CD4-positive, alpha-beta memory T cell (primary cell): ENCODE data around the gene SIGLEC11. TPM values are rescaled to one million over a fixed set of nuclear protein-coding genes. Genes with fewer than 3 reads are reported as not detected.
"Not testable (repeated sequence)": the region's sequence is repeated elsewhere in the genome, so short reads cannot be mapped to it uniquely, and the experiment has no call there.

Experiments
- CTCF ChIA-PET: fragments of 350-600 bp; sonication (Branson Sonifier 250); formaldehyde crosslinking; loops from one replicate; lab custom pipeline; 2021; ENCODE audit warnings: inconsistent platforms; ENCODE audit not compliant: partially characterized antibody; lab: Charles Lee
- POLR2A ChIA-PET: fragments of 350-600 bp; sonication (Branson Sonifier 250); formaldehyde crosslinking; loops from one replicate; lab custom pipeline; 2021; ENCODE audit not compliant: partially characterized antibody; lab: Charles Lee
- DNase-seq, 5 donors: peaks; one replicate each; pipeline versions ENCODE4 v3.0.0 to v3.0.0-alpha.2; 2020 to 2022; ENCODE audit warnings: mixed read lengths in 1 of 5
- H3K27ac ChIP-seq: one replicate; pipeline ENCODE4 v1.7.0; 2013; ENCODE audit warnings: low read depth, low read length
- H3K27me3 ChIP-seq: 2 replicates; pipeline ENCODE4 v1.7.0; 2013; ENCODE audit warnings: mild to moderate bottlenecking, low read length, moderate library complexity; ENCODE audit not compliant: insufficient read depth
- H3K36me3 ChIP-seq: 2 replicates; pipeline ENCODE4 v1.7.0; 2013; ENCODE audit warnings: mild to moderate bottlenecking, low read length, moderate library complexity; ENCODE audit not compliant: insufficient read depth
- H3K4me1 ChIP-seq: 2 replicates; pipeline ENCODE4 v1.7.0; 2013; ENCODE audit warnings: mild to moderate bottlenecking, low read length, moderate library complexity; ENCODE audit not compliant: insufficient read depth
- H3K4me3 ChIP-seq, 2 donors: one replicate each; pipeline ENCODE4 v1.7.0; 2013; ENCODE audit warnings: low read length in 2 of 2, mild to moderate bottlenecking in 1 of 2
- H3K9me3 ChIP-seq, 2 donors: one replicate each; pipeline ENCODE4 v1.7.0; 2013; ENCODE audit warnings: low read length in 2 of 2, control low read depth in 1 of 2; ENCODE audit not compliant: control insufficient read depth in 1 of 2
- H3K27ac Mint-ChIP-seq, 7 donors: one replicate each; pipeline ENCODE4 v1.8.0; 2020 to 2021; ENCODE audit warnings: mixed read lengths in 7 of 7, mild to moderate bottlenecking in 6 of 7, inconsistent platforms in 3 of 7, moderate library complexity in 3 of 7
- H3K27me3 Mint-ChIP-seq, 2 donors: one replicate each; pipeline ENCODE4 v1.8.0; 2020 to 2021; ENCODE audit warnings: mixed read lengths in 2 of 2
- H3K36me3 Mint-ChIP-seq, 2 donors: one replicate each; pipeline ENCODE4 v1.8.0; 2020 to 2021; ENCODE audit warnings: mixed read lengths in 2 of 2, inconsistent platforms in 1 of 2, mild to moderate bottlenecking in 1 of 2
- H3K4me1 Mint-ChIP-seq, 4 donors: one replicate each; pipeline ENCODE4 v1.8.0; 2020 to 2021; ENCODE audit warnings: mixed read lengths in 4 of 4, mild to moderate bottlenecking in 1 of 4
- H3K4me3 Mint-ChIP-seq, 8 donors: one replicate each; pipeline ENCODE4 v1.8.0; 2020 to 2021; ENCODE audit warnings: mixed read lengths in 8 of 8, mild to moderate bottlenecking in 7 of 8, moderate library complexity in 6 of 8, inconsistent platforms in 3 of 8
- H3K9me3 Mint-ChIP-seq, 8 donors: one replicate each; pipeline ENCODE4 v1.8.0; 2020 to 2021; ENCODE audit warnings: mixed read lengths in 8 of 8, mild to moderate bottlenecking in 5 of 8, inconsistent platforms in 3 of 8, moderate library complexity in 1 of 8
- intact Hi-C: fragments of 100-400 bp; cut with micrococcal nuclease; formaldehyde crosslinking; loops from one replicate; pipeline ENCODE4 v1.15.1; 2023
- polyA plus RNA-seq, 2 donors: library from polyadenylated mRNA; unstranded; fragments of 300-500 nt; fragmentation: Illumina TruSeq; gene quantifications; one replicate each; pipeline ENCODE4 v1.2.3, GENCODE V29; 2021
- total RNA-seq, 2 experiments: library from RNA; stranded (reverse); gene quantifications; one replicate each; pipeline ENCODE4 v1.2.3, GENCODE V29; 2021

Gene SIGLEC11, protein sequence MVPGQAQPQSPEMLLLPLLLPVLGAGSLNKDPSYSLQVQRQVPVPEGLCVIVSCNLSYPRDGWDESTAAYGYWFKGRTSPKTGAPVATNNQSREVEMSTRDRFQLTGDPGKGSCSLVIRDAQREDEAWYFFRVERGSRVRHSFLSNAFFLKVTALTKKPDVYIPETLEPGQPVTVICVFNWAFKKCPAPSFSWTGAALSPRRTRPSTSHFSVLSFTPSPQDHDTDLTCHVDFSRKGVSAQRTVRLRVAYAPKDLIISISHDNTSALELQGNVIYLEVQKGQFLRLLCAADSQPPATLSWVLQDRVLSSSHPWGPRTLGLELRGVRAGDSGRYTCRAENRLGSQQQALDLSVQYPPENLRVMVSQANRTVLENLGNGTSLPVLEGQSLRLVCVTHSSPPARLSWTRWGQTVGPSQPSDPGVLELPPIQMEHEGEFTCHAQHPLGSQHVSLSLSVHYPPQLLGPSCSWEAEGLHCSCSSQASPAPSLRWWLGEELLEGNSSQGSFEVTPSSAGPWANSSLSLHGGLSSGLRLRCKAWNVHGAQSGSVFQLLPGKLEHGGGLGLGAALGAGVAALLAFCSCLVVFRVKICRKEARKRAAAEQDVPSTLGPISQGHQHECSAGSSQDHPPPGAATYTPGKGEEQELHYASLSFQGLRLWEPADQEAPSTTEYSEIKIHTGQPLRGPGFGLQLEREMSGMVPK
- total RNA-seq (not detected), polyA plus RNA-seq (not detected)

DNA sequence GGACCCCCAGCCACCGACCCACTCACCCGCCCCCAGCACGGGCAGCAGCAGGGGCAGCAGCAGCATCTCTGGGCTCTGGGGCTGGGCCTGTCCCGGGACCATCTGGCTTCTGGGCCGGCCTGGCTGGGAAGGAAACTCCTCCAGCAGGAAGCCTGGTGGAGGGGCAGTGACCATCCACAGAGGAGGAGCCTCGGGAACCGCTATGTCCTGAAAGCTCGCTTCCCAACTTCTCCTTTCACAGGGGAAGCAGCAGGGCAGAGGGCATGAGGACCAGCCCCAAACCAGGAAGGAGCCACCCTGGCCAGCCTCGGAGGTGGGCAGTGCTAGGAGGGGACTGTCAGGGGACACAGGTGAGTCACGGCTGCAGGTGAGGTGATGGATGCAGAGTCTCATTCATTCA is at the start of gene SIGLEC11:
Gene SIGLEC11, minus strand, starts transcription at position 193 of the 400 bp plus-strand sequence. Its CDS starts 91 bp downstream, at position 102.
- H3K36me3 Mint-ChIP-seq, H3K27me3 ChIP-seq, CTCF ChIA-PET, POLR2A ChIA-PET, H3K4me3 Mint-ChIP-seq, H3K27ac ChIP-seq, H3K9me3 Mint-ChIP-seq, H3K27me3 Mint-ChIP-seq, H3K4me3 ChIP-seq, H3K4me1 Mint-ChIP-seq, H3K27ac Mint-ChIP-seq, DNase-seq, H3K4me1 ChIP-seq, H3K36me3 ChIP-seq, H3K9me3 ChIP-seq, intact Hi-C loops: not testable (repeated sequence)

DNA sequence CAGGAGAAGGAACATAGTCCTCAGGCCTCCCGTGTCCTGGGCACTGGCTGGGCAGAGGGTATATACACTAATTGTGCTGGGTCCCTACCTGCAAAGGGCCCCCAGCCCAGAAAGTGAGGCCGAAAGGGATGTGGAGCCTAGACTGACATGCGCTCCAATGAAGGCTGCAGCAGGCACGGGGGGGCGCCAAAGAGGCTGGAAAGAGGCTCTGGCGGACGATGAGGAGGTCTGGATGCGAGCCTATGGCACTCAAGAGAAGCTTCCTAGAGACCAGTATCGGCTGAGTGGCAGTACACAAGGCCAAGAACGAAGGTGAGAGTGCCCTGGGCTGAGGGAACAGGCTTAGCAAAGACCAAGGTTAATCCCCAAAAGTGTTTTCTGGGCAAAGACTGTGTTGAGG is 47.6 kb upstream of the SIGLEC11 start:
- H3K27ac ChIP-seq = no peak overlapping the region
- no peaks in the 10 kb centered on the region for H3K27me3 ChIP-seq
- peak overlapping the region in 1 of 7 donors; percentile 36 for H3K27ac Mint-ChIP-seq
- intact Hi-C loops = no loop called here
- no peak overlapping the region for H3K4me3 Mint-ChIP-seq
- no peaks in the 10 kb centered on the region for H3K27me3 Mint-ChIP-seq
- ChIA-PET CTCF (no interaction called here), POLR2A (no interaction called here)
- peaks cover 40 to 68% of the 10 kb centered on the region in 2 donors for H3K36me3 Mint-ChIP-seq
- no peak for DNase-seq
- H3K4me1 Mint-ChIP-seq = peaks cover 7 to 18% (median 11%) of the 10 kb centered on the region in 4 donors
- peaks cover 17% of the 10 kb centered on the region for H3K4me1 ChIP-seq
- H3K36me3 ChIP-seq = peaks cover 49% of the 10 kb centered on the region
- no peaks in the 10 kb centered on the region for H3K9me3 Mint-ChIP-seq
- H3K9me3 ChIP-seq = no peaks in the 10 kb centered on the region
- no peak overlapping the region for H3K4me3 ChIP-seq

DNA sequence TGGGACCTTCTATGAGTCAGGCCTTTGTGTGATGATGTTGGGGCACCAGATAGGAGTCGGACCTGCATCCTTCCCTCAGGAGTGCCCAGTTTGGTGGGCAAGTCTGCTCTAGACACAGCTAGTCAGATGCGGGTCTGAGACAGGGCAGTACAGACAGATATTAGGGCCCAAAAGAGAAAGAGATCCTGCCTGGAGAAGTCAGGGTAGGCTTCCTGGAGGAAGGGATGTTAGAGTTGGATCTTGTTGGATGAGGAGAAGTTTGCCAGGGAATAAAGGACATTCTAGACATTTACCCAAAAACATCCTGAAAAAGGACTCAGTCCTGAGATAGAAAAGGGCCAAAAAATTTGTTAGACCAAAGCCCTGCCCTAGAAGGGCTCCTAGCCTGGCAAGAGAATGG is 47.0 kb upstream of the SIGLEC11 start:
- H3K27ac ChIP-seq = no peak overlapping the region
- peaks cover 49% of the 10 kb centered on the region for H3K36me3 ChIP-seq
- Mint-ChIP-seq H3K27ac (no peak overlapping the region), H3K36me3 (peaks cover 35 to 67% of the 10 kb centered on the region in 2 donors), H3K4me1 (peaks cover 7 to 18% (median 11%) of the 10 kb centered on the region in 4 donors), H3K9me3 (no peaks in the 10 kb centered on the region), H3K27me3 (no peaks in the 10 kb centered on the region), H3K4me3 (no peak overlapping the region)
- H3K4me1 ChIP-seq = peaks cover 17% of the 10 kb centered on the region
- no peaks in the 10 kb centered on the region for H3K27me3 ChIP-seq
- no peak overlapping the region for H3K4me3 ChIP-seq
- ChIA-PET CTCF (no interaction called here), POLR2A (no interaction called here)
- intact Hi-C loops = no loop called here
- no peak for DNase-seq
- H3K9me3 ChIP-seq = no peaks in the 10 kb centered on the region

DNA sequence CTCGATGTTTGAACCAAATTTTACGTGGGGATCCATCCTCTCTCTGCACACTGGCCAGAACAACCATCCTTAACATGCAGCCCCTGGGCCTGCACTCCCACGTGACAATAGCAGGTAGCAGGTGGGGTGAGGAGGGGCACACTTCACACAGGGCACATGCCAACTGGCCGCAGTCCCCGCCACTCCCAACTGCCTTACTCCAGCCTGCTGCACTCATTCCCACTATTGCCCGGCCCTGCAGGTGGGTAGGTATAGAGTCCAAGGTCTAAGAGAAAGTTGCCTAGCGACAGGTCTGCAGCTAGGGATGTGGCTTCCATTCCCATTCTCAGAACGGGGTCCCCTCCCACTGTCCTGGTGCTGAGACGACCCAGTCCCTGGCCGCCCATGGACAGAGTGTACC is 46.2 kb upstream of the SIGLEC11 start:
- H3K36me3 Mint-ChIP-seq = peaks cover 36 to 69% of the 10 kb centered on the region in 2 donors
- intact Hi-C loops = no loop called here
- H3K36me3 ChIP-seq = peaks cover 56% of the 10 kb centered on the region

DNA sequence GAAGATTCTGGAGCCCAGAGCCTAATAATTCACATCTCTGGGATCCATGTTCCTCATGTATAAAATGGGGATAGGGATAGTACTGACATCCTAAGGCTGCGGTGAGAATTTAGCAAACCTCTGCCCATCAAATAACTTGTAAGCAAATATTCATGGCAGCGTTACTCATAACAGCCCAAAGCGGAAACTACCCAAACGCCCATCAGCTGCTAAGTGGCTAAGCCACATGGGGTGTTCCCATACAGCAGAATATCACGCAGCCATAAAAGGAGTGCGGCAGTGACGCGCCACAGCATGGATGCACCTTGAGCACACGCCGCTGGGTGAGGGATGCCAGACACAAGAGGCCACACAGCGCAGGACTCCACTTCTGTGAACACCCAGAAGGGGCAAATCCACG is 44.5 kb upstream of the SIGLEC11 start:
- no peak for DNase-seq
- Histone ChIP-seq H3K9me3 (no peaks in the 10 kb centered on the region), H3K36me3 (peaks cover 70% of the 10 kb centered on the region), H3K27ac (no peak overlapping the region), H3K27me3 (no peaks in the 10 kb centered on the region), H3K4me1 (peaks cover 17% of the 10 kb centered on the region), H3K4me3 (no peak overlapping the region)
- Mint-ChIP-seq H3K27me3 (no peaks in the 10 kb centered on the region), H3K27ac (no peak overlapping the region), H3K4me3 (no peak overlapping the region), H3K9me3 (no peaks in the 10 kb centered on the region), H3K36me3 (peaks cover 42 to 73% of the 10 kb centered on the region in 2 donors), H3K4me1 (peaks cover 7 to 18% (median 11%) of the 10 kb centered on the region in 4 donors)
- intact Hi-C loops = no loop called here
- ChIA-PET POLR2A (no interaction called here), CTCF (no interaction called here)

More for the DNA sequence above, 46.2 kb upstream of the SIGLEC11 start:
- Mint-ChIP-seq H3K9me3 (no peaks in the 10 kb centered on the region), H3K27ac (no peak overlapping the region), H3K4me3 (no peak overlapping the region), H3K27me3 (no peaks in the 10 kb centered on the region), H3K4me1 (peaks cover 7 to 18% (median 11%) of the 10 kb centered on the region in 4 donors)
- Histone ChIP-seq H3K9me3 (no peaks in the 10 kb centered on the region), H3K4me1 (peaks cover 17% of the 10 kb centered on the region), H3K4me3 (no peak overlapping the region), H3K27ac (no peak overlapping the region), H3K27me3 (no peaks in the 10 kb centered on the region)
- no peak for DNase-seq
- ChIA-PET CTCF (no interaction called here), POLR2A (no interaction called here)

DNA sequence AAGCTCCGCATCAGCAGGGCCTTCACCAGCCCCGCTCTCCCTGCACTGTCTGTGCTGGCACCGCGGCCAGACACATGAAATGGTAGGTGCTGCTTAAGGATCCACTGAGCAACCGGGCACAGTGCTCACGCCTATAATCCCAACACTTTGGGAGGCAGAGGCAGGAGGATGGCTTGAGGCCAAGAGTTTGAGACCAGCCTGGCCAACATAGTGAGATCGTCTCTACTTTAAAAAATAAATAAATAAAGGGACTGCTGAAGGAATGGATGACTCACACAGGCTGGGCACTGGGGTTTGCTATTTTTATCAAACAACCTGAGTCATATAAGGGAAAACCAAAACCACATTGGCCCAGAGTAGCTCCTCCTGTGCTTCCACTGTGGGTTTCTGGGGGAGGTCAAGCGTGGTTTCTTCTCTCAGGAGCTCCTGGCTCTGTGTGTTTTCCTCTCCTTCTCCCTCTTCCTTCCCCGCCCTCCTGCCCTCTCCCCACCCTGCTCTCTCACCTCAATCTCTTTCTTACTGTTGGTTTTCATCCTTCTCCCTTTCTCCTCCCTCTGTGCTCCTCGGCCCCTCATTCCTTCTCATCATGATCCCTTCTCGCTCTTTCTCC is 42.9 kb upstream of the SIGLEC11 start:
- H3K9me3 Mint-ChIP-seq = no peaks in the 10 kb centered on the region
- peak overlapping the region in 2 of 7 donors; percentile 6 to 84 for H3K27ac Mint-ChIP-seq
- Histone ChIP-seq H3K27ac (no peak overlapping the region), H3K9me3 (no peaks in the 10 kb centered on the region), H3K4me1 (peaks cover 17% of the 10 kb centered on the region), H3K27me3 (no peaks in the 10 kb centered on the region), H3K4me3 (no peak overlapping the region), H3K36me3 (peaks cover 79% of the 10 kb centered on the region)
- H3K4me3 Mint-ChIP-seq = peak overlapping the region in 4 of 8 donors; percentile 22 to 69 (median 32)
- POLR2A ChIA-PET = no interaction called here
- peaks cover 52 to 83% of the 10 kb centered on the region in 2 donors for H3K36me3 Mint-ChIP-seq
- no peak for DNase-seq
- intact Hi-C loops = no loop called here
- H3K4me1 Mint-ChIP-seq = peaks cover 7 to 21% (median 11%) of the 10 kb centered on the region in 4 donors
- no peaks in the 10 kb centered on the region for H3K27me3 Mint-ChIP-seq
- CTCF ChIA-PET = interaction anchor here (1.6 to 2.0 kb wide), 2 partner anchors 11 to 66 kb away, joined by 4 to 5 read pairs; no protein-coding TSS in a partner anchor
